K562 (cell line): Measurements from ENCODE around the gene DNAJC25. TPM values are rescaled to one million over a fixed set of nuclear protein-coding genes. Genes with fewer than 3 reads are reported as not detected.

Source experiments
- CBX3 ChIP-seq, 2 experiments: IDR thresholded peaks; 1 replicate in 1 of 2; 2 replicates in 1 of 2; pipeline ENCODE4 v1.6.1; 2012; ENCODE audit warnings: inconsistent platforms in 2 of 2, low read length in 2 of 2, borderline replicate concordance in 1 of 2, control low read depth in 1 of 2
- CREB1 ChIP-seq, 2 experiments: sonication (generic) in 1 of 2; formaldehyde crosslinking in 1 of 2; IDR thresholded peaks; 2 replicates each; pipeline versions ENCODE4 v1.6.1 to v1.8.0; 2012 to 2022; ENCODE audit warnings: inconsistent platforms in 1 of 2, mild to moderate bottlenecking in 1 of 2, missing genetic modification reagents in 1 of 2, moderate library complexity in 1 of 2
- NCOR1 ChIP-seq: fragments of 450-650 bp; IDR thresholded peaks from 2 replicates; pipeline ENCODE4 v1.6.1; 2016; ENCODE audit warnings: mild to moderate bottlenecking, moderate library complexity
- NFYB ChIP-seq: IDR thresholded peaks from 2 replicates; pipeline ENCODE4 v1.6.1; 2011; ENCODE audit warnings: mild to moderate bottlenecking, moderate library complexity; ENCODE audit not compliant: insufficient read length; ENCODE audit errors: extremely low read depth
- SAFB2 ChIP-seq: fragments of 200-400 bp; formaldehyde crosslinking; IDR thresholded peaks from 2 replicates; pipeline ENCODE4 v1.6.1; 2018; ENCODE audit warnings: borderline replicate concordance, low read length, low read depth, moderate library complexity; ENCODE audit not compliant: severe bottlenecking
- SMAD3 ChIP-seq: fragments of 450-650 bp; formaldehyde crosslinking; conservative IDR thresholded peaks from 2 replicates; pipeline ENCODE4 v1.4.0; 2020; ENCODE audit warnings: mild to moderate bottlenecking
- SRF ChIP-seq, 2 experiments: fragments of 250-450, 450-650 bp in 1 of 2; sonication (Bioruptor Pico) in 1 of 2; sonication (generic) in 1 of 2; formaldehyde crosslinking; IDR thresholded peaks; 2 replicates each; pipeline versions ENCODE4 v1.5.0 to v1.5.1; 2020 to 2022; ENCODE audit warnings: mild to moderate bottlenecking in 1 of 2, missing genetic modification reagents in 1 of 2
- ZBTB17 ChIP-seq: fragments of 450-650 bp; formaldehyde crosslinking; IDR thresholded peaks from 2 replicates; pipeline ENCODE4 v1.4.0; 2020; ENCODE audit warnings: mild to moderate bottlenecking
- polyA plus RNA-seq, 8 experiments: library from polyadenylated mRNA; depleted of rRNA in 4 of 8; stranded (reverse) in 5 of 8; unstranded in 3 of 8; fragments of >200 nt; fragmentation: Nextera tagmentation in 2 of 8; fragmentation: Illumina TruSeq in 1 of 8; extraction: Ambion mirVana in 2 of 8; extraction: Trizol in 1 of 8; gene quantifications; 2 replicates each; pipeline versions ENCODE4 v1.2.1 to v1.2.3, GENCODE V29; 2011 to 2014; ENCODE audit warnings: inconsistent platforms in 1 of 8, missing spikeins in 1 of 8
- total RNA-seq, 7 experiments: library from RNA; depleted of rRNA in 6 of 7; stranded (reverse); fragments of >200 nt in 6 of 7; fragmentation: Illumina TruSeq in 2 of 7; extraction: Trizol in 2 of 7; gene quantifications; 2 replicates each; pipeline versions ENCODE4 v1.2.1 to v1.2.3, GENCODE V29; 2011 to 2021; ENCODE audit warnings: low replicate concordance in 1 of 7
- TF ChIP-seq, protein P1 (sequence below): fragments of 250-450 bp; sonication (Bioruptor Pico); IDR thresholded peaks from 2 replicates; pipeline ENCODE4 v1.4.0; 2020
- TF ChIP-seq, protein P2 (sequence below): sonication (generic); formaldehyde crosslinking; IDR thresholded peaks from 2 replicates; pipeline ENCODE4 v1.8.0; 2022; ENCODE audit warnings: mild to moderate bottlenecking, low read depth, missing genetic modification reagents
- TF ChIP-seq, protein P3 (sequence below): fragments of 450-650 bp; formaldehyde crosslinking; IDR thresholded peaks from 2 replicates; pipeline ENCODE4 v1.4.0; 2020; ENCODE audit warnings: mild to moderate bottlenecking, moderate library complexity
- TF ChIP-seq, protein P4 (sequence below): fragments of 450-650 bp; formaldehyde crosslinking; IDR thresholded peaks from 2 replicates; pipeline ENCODE4 v1.4.0; 2022; ENCODE audit warnings: missing genetic modification characterization
- TF ChIP-seq, protein P5 (sequence below): fragments of 450-650 bp; IDR thresholded peaks from 2 replicates; pipeline ENCODE4 v1.7.1; 2018; ENCODE audit warnings: mild to moderate bottlenecking, low read depth; ENCODE audit not compliant: partially characterized antibody

Gene DNAJC25
- total and polyA plus RNA-seq, 9 of the 15 experiments (the other 6 are each of a cell fraction or from before 2014, with no cell fraction given) = 3.7 to 11.2 (median 7.1) TPM

DNA sequence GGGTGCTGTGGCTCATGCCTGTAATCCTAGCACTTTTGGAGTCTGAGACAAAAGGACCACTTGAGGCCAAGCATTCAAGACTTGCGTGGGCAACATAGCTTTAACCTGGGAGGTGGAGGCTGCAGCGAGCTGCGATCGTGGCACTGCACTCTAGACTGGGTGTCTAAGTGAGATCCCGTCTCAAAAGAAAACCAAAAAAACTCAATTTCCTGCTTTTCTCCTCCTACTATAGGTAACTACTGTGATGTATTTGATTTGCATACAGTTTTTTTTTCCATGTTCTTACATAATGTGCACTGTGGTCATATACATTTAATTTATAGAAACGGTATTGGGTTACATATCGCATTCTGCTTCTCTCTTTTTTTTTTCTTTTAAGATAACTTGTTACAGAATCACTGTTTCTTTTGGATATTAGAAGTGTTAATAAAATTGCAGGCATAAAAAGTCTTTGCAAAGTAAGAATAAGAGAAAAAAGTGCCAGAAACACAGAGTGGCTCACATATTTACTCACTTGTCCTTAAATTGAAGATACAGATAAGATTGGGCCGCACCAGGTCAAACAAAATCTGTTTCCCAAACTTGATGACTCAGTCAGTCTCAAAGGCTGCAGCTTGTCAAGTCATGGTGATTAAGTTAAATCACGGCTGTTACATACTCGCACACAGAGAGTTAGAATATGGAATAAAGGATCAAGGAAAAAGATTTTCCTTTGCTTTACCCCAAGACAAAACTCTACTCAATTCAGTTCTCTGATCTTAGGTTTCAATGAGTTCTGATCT lies 29.7 kb upstream of the DNAJC25 start (continued):
- TF ChIP-seq, protein P1, sequence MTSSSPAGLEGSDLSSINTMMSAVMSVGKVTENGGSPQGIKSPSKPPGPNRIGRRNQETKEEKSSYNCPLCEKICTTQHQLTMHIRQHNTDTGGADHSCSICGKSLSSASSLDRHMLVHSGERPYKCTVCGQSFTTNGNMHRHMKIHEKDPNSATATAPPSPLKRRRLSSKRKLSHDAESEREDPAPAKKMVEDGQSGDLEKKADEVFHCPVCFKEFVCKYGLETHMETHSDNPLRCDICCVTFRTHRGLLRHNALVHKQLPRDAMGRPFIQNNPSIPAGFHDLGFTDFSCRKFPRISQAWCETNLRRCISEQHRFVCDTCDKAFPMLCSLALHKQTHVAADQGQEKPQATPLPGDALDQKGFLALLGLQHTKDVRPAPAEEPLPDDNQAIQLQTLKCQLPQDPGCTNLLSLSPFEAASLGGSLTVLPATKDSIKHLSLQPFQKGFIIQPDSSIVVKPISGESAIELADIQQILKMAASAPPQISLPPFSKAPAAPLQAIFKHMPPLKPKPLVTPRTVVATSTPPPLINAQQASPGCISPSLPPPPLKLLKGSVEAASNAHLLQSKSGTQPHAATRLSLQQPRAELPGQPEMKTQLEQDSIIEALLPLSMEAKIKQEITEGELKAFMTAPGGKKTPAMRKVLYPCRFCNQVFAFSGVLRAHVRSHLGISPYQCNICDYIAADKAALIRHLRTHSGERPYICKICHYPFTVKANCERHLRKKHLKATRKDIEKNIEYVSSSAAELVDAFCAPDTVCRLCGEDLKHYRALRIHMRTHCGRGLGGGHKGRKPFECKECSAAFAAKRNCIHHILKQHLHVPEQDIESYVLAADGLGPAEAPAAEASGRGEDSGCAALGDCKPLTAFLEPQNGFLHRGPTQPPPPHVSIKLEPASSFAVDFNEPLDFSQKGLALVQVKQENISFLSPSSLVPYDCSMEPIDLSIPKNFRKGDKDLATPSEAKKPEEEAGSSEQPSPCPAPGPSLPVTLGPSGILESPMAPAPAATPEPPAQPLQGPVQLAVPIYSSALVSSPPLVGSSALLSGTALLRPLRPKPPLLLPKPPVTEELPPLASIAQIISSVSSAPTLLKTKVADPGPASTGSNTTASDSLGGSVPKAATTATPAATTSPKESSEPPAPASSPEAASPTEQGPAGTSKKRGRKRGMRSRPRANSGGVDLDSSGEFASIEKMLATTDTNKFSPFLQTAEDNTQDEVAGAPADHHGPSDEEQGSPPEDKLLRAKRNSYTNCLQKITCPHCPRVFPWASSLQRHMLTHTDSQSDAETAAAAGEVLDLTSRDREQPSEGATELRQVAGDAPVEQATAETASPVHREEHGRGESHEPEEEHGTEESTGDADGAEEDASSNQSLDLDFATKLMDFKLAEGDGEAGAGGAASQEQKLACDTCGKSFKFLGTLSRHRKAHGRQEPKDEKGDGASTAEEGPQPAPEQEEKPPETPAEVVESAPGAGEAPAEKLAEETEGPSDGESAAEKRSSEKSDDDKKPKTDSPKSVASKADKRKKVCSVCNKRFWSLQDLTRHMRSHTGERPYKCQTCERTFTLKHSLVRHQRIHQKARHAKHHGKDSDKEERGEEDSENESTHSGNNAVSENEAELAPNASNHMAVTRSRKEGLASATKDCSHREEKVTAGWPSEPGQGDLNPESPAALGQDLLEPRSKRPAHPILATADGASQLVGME (CRISPR knock-in tag) = no peak
- TF ChIP-seq ZBTB17 (CRISPR knock-in tag) (no peak), NFYB (no peak), NCOR1 (peak; percentile 49), CBX3 (IDR thresholded peaks at IDR 0.05; ENCODE audit: borderline replicate concordance in 1 of 2, low read length in 2 of 2) (no peak), SAFB2 (no peak), SRF (CRISPR knock-in tag; IDR thresholded peaks at IDR 0.05) (no peak), SMAD3 (CRISPR knock-in tag) (no peak), CREB1 (IDR thresholded peaks at IDR 0.05) (no peak), CREB1 (CRISPR knock-in tag; IDR thresholded peaks at IDR 0.05) (no peak)
- TF ChIP-seq, protein P2, sequence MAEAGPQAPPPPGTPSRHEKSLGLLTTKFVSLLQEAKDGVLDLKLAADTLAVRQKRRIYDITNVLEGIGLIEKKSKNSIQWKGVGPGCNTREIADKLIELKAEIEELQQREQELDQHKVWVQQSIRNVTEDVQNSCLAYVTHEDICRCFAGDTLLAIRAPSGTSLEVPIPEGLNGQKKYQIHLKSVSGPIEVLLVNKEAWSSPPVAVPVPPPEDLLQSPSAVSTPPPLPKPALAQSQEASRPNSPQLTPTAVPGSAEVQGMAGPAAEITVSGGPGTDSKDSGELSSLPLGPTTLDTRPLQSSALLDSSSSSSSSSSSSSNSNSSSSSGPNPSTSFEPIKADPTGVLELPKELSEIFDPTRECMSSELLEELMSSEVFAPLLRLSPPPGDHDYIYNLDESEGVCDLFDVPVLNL (CRISPR knock-in tag) = no peak
- TF ChIP-seq, protein P3, sequence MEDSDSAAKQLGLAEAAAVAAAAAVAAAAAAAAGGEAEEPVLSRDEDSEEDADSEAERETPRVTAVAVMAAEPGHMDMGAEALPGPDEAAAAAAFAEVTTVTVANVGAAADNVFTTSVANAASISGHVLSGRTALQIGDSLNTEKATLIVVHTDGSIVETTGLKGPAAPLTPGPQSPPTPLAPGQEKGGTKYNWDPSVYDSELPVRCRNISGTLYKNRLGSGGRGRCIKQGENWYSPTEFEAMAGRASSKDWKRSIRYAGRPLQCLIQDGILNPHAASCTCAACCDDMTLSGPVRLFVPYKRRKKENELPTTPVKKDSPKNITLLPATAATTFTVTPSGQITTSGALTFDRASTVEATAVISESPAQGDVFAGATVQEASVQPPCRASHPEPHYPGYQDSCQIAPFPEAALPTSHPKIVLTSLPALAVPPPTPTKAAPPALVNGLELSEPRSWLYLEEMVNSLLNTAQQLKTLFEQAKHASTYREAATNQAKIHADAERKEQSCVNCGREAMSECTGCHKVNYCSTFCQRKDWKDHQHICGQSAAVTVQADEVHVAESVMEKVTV (CRISPR knock-in tag) = no peak
- TF ChIP-seq, protein P4, sequence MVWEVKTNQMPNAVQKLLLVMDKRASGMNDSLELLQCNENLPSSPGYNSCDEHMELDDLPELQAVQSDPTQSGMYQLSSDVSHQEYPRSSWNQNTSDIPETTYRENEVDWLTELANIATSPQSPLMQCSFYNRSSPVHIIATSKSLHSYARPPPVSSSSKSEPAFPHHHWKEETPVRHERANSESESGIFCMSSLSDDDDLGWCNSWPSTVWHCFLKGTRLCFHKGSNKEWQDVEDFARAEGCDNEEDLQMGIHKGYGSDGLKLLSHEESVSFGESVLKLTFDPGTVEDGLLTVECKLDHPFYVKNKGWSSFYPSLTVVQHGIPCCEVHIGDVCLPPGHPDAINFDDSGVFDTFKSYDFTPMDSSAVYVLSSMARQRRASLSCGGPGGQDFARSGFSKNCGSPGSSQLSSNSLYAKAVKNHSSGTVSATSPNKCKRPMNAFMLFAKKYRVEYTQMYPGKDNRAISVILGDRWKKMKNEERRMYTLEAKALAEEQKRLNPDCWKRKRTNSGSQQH (CRISPR knock-in tag) = no peak
- TF ChIP-seq, protein P5, sequence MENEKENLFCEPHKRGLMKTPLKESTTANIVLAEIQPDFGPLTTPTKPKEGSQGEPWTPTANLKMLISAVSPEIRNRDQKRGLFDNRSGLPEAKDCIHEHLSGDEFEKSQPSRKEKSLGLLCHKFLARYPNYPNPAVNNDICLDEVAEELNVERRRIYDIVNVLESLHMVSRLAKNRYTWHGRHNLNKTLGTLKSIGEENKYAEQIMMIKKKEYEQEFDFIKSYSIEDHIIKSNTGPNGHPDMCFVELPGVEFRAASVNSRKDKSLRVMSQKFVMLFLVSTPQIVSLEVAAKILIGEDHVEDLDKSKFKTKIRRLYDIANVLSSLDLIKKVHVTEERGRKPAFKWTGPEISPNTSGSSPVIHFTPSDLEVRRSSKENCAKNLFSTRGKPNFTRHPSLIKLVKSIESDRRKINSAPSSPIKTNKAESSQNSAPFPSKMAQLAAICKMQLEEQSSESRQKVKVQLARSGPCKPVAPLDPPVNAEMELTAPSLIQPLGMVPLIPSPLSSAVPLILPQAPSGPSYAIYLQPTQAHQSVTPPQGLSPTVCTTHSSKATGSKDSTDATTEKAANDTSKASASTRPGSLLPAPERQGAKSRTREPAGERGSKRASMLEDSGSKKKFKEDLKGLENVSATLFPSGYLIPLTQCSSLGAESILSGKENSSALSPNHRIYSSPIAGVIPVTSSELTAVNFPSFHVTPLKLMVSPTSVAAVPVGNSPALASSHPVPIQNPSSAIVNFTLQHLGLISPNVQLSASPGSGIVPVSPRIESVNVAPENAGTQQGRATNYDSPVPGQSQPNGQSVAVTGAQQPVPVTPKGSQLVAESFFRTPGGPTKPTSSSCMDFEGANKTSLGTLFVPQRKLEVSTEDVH = no peak
